Activated T-helper 1 cell treated with anti-CD3 and anti-CD28 coated beads, Interleukin-2, amount 50 U/mL, for 16 hours (primary cell): ENCODE results near the gene INHA.

Experiments
- DNase-seq, 2 donors: peaks; one replicate each; pipeline ENCODE4 v3.0.0-alpha.2; 2020; ENCODE audit warnings: low read depth in 1 of 2, low spot score in 1 of 2

The INHA gene, protein sequence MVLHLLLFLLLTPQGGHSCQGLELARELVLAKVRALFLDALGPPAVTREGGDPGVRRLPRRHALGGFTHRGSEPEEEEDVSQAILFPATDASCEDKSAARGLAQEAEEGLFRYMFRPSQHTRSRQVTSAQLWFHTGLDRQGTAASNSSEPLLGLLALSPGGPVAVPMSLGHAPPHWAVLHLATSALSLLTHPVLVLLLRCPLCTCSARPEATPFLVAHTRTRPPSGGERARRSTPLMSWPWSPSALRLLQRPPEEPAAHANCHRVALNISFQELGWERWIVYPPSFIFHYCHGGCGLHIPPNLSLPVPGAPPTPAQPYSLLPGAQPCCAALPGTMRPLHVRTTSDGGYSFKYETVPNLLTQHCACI

DNA sequence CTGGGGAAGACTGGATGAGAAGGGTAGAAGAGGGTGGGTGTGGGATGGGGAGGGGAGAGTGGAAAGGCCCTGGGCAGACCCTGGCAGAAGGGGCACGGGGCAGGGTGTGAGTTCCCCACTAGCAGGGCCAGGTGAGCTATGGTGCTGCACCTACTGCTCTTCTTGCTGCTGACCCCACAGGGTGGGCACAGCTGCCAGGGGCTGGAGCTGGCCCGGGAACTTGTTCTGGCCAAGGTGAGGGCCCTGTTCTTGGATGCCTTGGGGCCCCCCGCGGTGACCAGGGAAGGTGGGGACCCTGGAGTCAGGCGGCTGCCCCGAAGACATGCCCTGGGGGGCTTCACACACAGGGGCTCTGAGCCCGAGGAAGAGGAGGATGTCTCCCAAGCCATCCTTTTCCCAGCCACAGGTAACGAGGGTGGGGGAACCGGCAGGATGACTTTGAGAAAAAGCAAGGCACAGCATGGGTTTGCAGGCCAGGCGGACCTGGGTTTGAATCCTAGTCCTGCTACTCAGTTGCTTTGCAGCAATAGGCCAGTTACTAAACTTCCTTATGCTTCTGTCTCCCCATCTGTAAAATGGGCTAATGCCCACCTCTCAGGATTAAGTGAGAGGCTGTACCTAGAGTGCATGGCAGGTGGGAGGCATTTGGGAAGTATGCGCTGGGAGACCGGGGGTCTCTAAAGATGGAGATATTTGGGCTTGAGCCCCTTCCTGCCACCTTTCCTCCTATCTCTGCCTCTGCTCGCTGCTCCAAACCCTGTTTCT lies at the start of gene INHA:
Gene INHA (plus strand): TSS at position 74 of the 765 bp plus-strand sequence. CDS start 65 bp downstream, at position 139.
- DNase-seq: no peak

DNA sequence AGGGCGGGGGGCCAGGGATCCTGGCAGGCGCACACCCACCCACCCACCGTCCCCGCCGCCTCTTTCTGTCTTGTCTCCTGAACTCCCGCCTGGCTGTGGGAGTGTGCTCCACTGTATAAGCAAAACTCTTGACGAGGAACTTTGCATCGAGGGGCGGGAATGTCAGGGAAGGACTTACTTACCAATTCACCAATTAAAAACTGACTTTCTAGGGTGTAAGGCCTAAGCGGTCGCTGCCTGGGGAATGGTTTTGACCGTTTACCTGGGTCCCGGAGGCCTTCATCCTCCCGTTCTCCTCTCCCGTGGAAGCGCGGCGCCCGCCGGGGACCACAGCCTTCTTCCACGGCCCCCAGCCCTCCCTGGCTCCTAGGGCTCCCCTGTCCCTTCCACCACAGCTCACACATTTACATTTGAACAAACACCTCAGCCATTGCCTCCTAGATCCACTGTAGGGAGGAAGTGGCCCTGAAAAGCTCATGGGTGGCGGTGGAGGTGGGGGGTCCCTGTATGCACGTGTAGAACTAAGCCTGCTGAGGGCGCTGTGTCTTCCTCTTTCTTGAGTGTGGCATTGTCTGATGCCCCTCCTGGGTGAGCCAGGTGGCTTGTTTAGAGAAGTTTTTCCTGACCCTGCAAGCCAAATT lies 49.0 kb upstream of the INHA start:
- DNase-seq: no peak

DNA sequence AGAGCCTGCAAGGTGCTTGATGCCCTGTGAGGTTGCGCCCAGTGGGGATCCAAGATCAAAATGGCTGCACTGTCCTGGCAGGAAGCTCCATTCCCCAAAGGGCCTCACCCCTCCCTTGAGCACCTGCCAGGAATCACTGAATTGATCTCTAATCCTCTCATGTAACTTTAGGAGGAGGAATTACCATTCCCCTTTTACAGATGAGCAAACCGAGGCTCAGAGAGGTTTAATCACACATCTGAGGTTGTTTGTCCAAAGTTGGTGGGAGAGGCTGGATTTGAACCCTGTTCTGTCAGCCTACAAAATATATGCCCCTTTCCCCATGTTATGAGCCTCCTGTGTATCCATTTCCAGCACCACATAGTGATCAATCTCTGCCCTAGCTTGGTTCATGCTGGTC lies 47.3 kb upstream of the INHA start:
- DNase-seq: no peak

DNA sequence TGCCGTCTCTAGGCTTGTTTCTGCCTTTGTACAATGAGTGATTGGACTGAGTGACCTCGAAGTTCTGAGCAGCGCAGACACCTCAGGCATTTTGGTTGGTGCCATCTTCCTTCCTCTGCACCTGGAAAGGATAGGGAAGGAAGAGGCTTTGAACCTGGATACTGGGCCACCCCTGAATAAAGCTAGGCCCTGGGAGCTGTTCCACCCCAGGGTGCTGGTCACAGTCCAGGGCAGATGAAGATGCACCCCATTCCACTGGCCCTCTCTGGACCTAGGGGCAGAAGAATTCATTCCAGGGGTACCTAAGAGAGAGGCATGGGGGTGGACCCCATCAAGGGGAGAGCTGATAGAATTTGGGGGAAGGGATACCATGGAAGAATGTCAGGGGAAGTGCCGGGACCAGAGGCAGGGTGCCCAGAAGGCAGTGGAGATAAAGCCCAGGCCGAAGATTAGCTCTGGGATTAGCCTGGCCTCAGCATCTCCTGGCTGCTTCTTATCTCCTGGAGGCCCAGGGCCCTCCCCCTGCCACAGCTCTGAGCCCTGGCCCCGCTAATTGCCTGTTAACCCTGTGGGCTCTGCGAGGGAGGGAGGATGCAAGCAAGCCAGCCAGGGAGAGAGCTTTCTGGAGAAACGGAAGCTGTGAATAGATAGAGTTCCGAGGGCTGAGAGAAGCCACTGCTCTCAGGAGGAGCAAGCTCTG lies 46.4 kb upstream of the INHA start:
- DNase-seq: no peak

DNA sequence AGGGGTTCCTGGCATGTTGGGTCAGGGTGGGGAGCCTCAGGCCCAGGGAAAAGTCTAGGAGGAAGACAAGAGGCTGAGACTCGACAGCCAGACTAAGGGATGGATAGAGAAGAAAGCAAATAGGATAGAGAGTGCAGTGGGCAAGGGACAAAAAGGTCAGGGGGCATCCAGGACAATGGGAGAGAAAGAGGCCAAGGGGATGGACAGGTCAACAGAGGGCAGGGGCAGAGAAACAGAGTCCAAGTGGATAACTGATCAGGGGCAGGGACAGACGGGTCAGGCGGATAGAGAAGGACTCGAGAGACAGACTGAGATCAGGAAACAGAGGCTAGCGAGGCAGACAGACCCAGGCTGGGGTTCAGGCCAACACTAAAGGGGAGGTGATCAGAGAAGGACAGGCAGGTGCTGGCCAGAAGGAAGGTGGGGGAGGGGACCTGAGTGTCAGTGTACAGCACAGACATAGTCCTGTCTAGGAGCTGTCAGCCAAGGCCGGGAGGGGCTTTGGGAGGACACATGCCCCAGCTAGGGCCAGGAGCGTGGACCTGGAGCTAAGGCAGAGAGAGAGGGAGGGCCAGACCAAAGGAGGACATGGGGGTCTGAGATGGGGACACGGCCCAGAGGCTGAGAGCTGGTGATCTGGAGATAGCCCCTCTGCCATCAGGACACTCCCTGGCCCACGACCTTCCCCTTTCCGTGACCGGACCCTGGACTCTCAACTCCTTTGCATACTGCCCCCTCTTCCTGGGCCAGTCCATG lies 45.6 kb upstream of the INHA start:
- no peak for DNase-seq

DNA sequence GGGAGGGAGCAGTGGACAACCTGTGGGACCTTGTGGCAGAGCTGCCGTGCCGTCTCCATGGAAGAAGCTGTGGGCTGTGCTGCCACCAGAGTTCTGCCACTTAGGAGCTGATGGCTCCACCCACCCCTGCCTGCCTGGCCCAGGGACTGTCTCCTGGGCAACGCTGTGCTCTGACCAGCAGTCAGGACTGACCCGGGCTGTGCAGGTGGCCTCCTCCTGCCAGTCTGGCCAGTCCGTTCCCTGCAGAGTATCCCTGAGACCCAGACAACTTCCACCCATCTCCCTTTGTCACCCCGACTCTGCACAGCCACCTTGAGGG lies 45.1 kb upstream of the INHA start:
- DNase-seq: no peak

DNA sequence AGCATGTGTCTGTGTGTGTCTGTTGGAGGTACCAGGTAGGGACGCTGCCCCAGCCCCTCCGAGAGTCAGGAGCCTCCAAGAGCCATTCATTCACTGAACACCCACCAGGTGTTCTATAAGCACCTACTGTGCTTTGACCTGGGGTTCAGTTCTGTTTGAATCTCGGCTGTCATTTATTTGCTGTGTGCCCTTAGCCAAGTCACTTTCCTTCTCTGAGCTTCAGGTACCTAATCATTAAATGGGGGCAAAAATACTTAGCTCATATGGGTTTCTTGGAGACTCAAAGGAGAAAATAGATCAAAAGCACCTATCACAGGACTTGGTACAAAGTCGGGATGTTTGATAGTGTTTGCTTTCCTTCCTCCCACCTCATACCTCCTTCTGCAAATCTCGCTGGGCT lies 44.6 kb upstream of the INHA start:
- DNase-seq: no peak

DNA sequence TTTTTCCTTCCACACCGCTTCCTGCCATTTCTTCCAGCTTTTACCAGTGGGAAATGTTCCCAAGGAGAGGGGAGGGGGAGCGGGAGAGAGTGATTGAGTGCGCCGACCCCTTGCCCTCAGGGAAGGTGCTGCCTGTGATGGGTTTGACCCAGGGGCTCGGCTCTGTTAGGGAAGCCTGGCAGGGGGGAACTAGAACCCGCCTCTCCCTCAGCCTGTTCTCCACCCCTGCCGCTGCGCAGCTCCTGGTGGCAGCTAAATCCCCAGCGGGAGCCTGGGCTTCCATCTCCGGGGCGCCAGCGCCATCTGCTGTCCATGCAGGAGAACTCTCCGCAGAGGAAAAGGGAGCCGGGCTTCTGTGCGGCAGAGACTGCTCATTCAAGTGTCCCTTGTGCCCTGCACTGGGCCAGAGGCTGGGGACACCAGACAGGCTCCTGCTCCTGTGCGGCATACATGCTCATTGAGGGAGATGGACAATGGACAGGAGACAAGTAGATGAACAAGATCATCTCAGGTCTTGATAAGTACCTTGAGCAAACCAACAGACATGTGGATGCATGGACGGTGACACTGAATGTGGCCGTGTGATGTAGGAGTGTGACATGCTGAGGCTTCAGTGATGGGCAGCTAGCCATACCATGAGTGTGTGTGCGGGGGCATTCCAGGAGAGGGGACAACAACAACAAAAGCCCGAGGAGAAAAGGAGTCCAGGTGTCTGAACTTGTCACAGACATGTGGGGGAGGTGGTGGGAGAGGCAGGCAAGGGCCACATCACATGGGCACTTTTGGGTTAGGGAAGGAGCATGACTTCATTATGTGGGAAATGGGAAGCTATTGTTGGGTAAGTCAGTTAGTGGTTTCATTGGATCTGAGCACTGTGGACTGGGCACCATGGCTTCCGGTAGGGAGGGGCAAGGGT lies 41.8 kb upstream of the INHA start:
- DNase-seq: peak; percentile 75 to 79

DNA sequence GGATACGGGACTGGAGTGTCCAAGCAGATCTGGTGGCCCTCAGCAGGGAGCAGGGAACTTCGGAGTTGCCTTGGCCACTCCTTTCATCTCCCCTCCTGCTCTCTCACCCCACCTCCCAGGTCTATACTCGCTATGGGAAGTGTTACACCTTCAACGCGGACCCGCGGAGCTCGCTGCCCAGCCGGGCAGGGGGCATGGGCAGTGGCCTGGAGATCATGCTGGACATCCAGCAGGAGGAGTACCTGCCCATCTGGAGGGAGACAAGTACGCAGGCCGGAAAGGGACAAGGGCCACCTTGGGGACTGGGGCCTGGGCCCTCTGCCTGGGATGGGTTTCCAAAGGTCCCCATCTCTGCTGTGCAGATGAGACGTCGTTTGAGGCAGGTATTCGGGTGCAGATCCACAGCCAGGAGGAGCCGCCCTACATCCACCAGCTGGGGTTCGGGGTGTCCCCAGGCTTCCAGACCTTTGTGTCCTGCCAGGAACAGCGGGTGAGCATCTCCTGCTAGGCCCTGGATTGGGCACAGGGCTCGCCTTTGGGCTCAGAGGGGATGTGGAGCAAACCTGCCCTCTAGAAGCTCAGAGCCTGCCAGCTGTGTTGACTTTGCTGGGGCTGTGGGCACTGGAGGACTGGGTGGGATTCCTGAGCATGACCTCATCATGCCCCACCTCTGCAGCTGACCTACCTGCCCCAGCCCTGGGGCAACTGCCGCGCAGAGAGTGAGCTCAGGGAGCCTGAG lies 40.3 kb upstream of the INHA start:
- DNase-seq: no peak

DNA sequence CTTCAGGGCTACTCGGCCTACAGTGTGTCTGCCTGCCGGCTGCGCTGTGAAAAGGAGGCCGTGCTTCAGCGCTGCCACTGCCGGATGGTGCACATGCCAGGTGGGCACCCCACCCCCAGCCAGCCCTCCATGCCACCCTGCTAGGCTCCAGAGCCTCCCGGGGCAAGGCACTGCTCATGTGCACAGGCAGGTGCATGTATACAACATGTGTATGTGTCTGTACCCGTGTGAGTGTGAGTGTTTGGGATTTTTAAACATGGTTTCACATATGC lies 39.8 kb upstream of the INHA start:
- DNase-seq: no peak

DNA sequence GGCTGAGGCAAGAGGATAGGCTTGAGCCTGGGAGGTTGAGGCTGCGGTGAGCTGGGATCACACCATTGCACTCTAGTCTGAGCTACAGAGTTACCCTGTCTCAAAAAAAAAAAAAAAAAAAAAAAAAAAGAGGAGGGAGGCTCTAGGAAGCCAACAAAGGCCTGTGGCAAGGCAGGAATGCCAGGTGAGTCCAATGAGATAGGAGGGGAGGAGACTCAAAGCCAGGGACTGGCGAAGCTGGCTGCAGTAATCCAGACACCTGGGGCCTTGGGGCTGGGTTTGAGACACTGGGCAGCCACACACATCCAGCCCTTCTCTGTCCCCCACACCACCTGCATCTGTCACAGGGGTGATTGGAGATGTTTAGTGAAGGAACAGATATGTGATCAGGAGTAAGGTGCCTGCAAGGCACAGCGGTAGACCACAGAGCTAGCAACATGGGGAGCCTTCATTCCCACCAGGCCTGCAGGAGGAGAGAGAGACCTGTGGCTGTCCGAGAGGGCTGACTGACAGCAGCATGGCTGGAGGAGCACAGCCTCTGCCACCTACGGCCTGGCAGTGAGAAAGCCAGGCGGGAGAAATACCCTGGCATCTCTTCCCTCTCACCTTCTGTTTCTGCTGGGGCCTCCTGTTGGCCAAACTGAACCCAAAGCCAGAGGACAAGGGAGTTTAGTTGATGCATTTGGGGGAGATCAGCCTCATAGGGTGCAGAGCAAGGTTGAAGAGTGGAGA lies 38.0 kb upstream of the INHA start:
- no peak for DNase-seq

DNA sequence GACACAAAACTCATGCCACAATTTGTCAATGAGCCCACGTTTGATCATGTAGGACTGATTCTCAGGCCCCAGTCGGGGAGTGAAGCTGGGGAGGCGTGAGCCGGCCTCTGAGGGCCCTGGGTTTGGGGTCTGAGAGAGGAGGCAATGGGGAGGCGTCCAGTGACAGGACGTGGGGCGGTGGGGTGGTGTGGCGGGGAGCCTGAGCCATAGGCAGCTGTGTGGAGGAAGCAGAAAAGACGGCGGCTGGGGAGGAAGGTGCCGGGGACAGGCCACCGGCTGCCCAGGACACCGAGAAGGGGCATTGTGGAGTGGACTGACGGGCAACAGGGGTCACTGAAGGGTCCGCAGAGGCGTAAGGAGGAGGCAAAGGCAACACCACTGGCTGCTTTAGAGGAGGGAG lies 35.7 kb upstream of the INHA start:
- DNase-seq: no peak

DNA sequence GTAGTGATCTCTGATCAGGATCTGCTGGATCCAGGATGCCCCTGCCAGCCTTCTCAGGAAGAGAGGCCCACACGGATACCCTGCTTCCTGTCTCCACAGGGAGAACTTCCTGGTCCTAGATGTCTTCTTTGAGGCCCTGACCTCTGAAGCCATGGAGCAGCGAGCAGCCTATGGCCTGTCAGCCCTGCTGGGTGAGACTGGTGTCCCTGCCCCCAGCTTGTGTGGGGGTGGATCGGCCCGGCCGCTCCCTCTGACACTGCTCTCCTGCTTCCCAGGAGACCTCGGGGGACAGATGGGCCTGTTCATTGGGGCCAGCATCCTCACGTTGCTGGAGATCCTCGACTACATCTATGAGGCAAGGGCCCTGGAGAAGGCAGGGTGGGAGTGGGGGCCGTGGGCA lies 35.1 kb upstream of the INHA start:
- DNase-seq: no peak

DNA sequence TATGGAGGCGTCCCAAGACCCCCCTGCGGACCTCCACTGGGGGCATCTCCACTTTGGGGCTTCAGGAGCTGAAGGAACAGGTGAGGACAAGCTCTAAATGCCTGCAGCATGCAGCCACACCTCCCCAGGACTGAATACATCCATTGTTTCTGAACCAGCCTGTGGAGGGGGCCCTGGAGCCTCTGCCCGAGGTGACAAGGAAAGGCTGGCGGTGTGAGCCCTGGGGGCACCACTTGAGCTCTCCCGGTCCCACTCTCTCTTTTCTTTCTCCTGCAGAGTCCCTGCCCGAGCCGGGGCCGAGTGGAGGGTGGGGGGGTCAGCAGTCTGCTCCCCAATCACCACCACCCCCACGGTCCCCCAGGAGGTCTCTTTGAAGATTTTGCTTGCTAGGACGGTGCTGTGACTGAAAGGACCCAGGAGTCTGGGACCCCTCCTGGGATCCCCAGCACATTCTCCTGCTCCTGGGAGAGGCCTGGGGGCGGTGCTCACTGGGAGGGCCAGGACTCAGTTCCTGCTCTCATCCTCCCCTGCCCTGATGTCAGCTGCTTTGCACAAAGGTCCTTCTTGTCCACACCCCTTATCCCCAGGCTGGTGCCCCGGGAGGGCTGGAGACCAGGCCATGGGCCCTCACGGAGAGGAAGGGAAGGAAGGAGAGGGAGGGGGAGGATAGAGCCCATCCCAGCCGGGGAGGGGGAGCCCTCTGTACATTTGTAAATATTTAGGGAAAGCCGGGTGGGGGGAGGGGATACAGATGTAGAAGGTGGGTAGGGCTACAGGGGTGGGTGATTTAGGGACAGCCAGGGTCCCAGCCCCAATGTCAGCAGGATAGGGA lies 34.2 kb upstream of the INHA start:
- no peak for DNase-seq

DNA sequence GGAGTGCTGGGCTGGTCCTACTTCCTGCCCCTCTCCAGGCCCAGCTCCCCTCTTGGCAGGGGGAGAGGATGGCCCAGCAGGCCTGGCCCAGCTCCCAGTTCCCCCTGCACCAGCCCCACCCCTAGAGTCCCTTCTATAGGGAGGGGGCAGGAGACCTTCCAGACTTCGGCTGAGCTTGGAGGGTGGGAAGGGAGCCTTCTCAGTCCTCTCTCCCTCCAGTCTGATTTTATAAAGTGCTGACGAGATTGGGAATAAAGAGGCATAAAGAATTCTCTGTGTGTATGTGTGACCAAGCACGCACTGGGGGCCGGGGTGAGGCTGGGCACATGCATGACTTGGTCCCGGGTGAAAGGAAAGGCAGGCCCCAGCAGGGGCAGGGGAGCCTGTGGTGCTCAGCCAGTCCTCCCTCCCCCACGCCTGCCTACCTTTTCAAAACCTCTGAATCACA lies 33.6 kb upstream of the INHA start:
- no peak for DNase-seq

DNA sequence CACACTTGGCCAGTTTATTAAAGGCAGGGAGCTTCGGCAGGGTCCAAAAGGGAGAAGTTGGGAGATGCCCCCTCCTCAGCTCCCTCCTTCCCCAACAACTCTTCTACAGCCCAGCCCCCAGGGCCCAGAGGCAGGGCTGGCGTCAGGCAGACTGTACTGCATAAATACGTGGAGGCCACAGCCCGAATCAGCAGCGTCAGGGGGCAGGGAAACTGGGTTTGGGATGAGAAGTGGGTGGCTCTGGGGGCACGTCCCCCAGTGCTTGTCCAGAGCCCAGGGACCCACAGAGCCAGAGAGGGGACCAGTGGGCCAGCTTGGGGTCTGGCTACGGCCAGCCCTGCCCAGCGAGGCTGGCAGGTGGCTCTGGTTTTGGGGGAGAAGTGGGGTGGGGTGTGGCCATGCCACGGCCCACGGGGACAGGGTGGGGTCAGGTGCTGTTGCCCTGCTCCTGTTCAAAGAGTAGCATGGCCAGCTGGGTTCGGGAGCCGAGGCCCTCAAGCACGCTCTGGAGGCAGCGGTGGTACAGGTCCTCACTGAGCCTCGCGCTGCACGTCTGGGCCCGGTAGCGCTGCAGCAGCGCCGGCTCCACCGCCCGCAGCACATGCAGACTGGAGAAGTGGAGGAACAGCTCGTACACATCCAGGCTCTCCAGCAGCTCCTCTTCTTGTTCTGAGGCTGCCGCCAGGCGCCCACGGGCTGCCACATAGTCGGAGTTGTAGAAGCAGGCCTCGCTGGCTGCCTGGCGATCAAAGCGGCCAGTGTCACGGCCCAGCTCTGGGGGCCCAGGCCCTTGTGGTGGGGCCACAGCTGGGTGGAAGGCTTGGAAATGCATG lies 32.9 kb upstream of the INHA start:
- DNase-seq: no peak
